KMS-11 (cell line): ENCODE data around the gene GDA.
"Not testable (repeated sequence)": the region's sequence is repeated elsewhere in the genome, so short reads cannot be mapped to it uniquely, and the experiment has no call there.

Experiments used
- H2AFZ ChIP-seq: fragments of 200-600 bp; sonication (generic); 2 replicates; pipeline ENCODE4 v1.6.1; 2016; ENCODE audit warnings: antibody characterized with exemption, mixed run types, low read depth
- H3K27ac ChIP-seq: fragments of 200-600 bp; sonication (generic); 2 replicates; pipeline ENCODE4 v1.6.1; 2016; ENCODE audit warnings: mild to moderate bottlenecking, mixed run types
- H3K27me3 ChIP-seq: fragments of 200-600 bp; sonication (generic); 2 replicates; pipeline ENCODE4 v1.6.1; 2017; ENCODE audit warnings: mild to moderate bottlenecking, low read depth, mixed run types, moderate library complexity; ENCODE audit not compliant: insufficient read depth
- H3K36me3 ChIP-seq: fragments of 200-600 bp; sonication (generic); 2 replicates; pipeline ENCODE4 v1.6.1; 2017; ENCODE audit warnings: mild to moderate bottlenecking, mixed run types; ENCODE audit not compliant: insufficient read depth
- H3K4me1 ChIP-seq: fragments of 200-600 bp; sonication (generic); 2 replicates; pipeline ENCODE4 v1.6.1; 2016; ENCODE audit warnings: mild to moderate bottlenecking, low read depth, mixed run types; ENCODE audit not compliant: poor library complexity, severe bottlenecking
- H3K4me2 ChIP-seq: fragments of 200-600 bp; sonication (generic); 2 replicates; pipeline ENCODE4 v1.7.0; 2016; ENCODE audit warnings: mild to moderate bottlenecking, mixed run types
- H3K4me3 ChIP-seq: fragments of 200-600 bp; sonication (generic); IDR thresholded peaks from 2 replicates; pipeline ENCODE4 v1.6.1; 2017; ENCODE audit warnings: low read depth, low read length, mixed read lengths; ENCODE audit not compliant: insufficient read depth
- H3K79me2 ChIP-seq: fragments of 200-600 bp; sonication (generic); 2 replicates; pipeline ENCODE4 v1.6.1; 2016; ENCODE audit warnings: low read depth, mixed run types; ENCODE audit not compliant: insufficient read depth
- H3K9ac ChIP-seq: fragments of 200-600 bp; sonication (generic); 2 replicates; pipeline ENCODE4 v1.6.1; 2016; ENCODE audit warnings: mild to moderate bottlenecking, mixed run types
- H4K20me1 ChIP-seq: fragments of 200-600 bp; sonication (generic); 2 replicates; pipeline ENCODE4 v1.6.1; 2016; ENCODE audit warnings: mild to moderate bottlenecking, mixed run types; ENCODE audit not compliant: insufficient read depth
- CTCF ChIP-seq: fragments of 200-600 bp; sonication (generic); conservative IDR thresholded peaks from 2 replicates; pipeline ENCODE4 v1.6.1; 2017; ENCODE audit warnings: low read depth, mild to moderate bottlenecking, antibody characterized with exemption, low read length, moderate library complexity, mixed read lengths

The GDA gene

GRCh38 chr9:72278959-72279358, 129.7 kb downstream of the GDA start:
- Histone ChIP-seq H3K4me2 (no peak overlapping the region), H4K20me1 (no peaks in the 10 kb centered on the region), H3K36me3 (no peaks in the 10 kb centered on the region), H3K27me3 (no peaks in the 10 kb centered on the region), H3K79me2 (no peaks in the 10 kb centered on the region), H3K9ac (no peak overlapping the region), H2AFZ (no peak overlapping the region), H3K4me3 (no peak overlapping the region), H3K27ac (no peak overlapping the region), H3K4me1 (peaks cover 3% of the 10 kb centered on the region)
- TF ChIP-seq CTCF: no peak

- Histone ChIP-seq H3K27ac (no peak overlapping the region), H3K4me3 (no peak overlapping the region), H3K4me1 (peaks cover 3% of the 10 kb centered on the region), H3K9ac (no peak overlapping the region), H3K4me2 (no peak overlapping the region), H3K36me3 (no peaks in the 10 kb centered on the region), H3K27me3 (no peaks in the 10 kb centered on the region), H4K20me1 (no peaks in the 10 kb centered on the region), H3K79me2 (no peaks in the 10 kb centered on the region), H2AFZ (no peak overlapping the region)
- TF ChIP-seq CTCF: peak; percentile 91
Observed at GRCh38 chr9:72280913-72281500, 131.8 kb downstream of the GDA start.

- no peak overlapping the region for H2AFZ ChIP-seq
- H3K36me3 ChIP-seq: no peaks in the 10 kb centered on the region
- H3K4me2 ChIP-seq: no peak overlapping the region
- no peak for TF ChIP-seq CTCF
- no peaks in the 10 kb centered on the region for H4K20me1 ChIP-seq
- no peaks in the 10 kb centered on the region for H3K79me2 ChIP-seq
- no peak overlapping the region for H3K4me3 ChIP-seq
- no peak overlapping the region for H3K9ac ChIP-seq
- H3K27me3 ChIP-seq: no peaks in the 10 kb centered on the region
- peaks cover 7% of the 10 kb centered on the region for H3K4me1 ChIP-seq
- no peak overlapping the region for H3K27ac ChIP-seq
Observed at GRCh38 chr9:72289401-72289800, 140.2 kb downstream of the GDA start.

GRCh38 chr9:72290311-72290710, 141.1 kb downstream of the GDA start:
- Histone ChIP-seq H3K4me1 (peaks cover 7% of the 10 kb centered on the region), H4K20me1 (no peaks in the 10 kb centered on the region), H3K27me3 (no peaks in the 10 kb centered on the region), H3K9ac (no peak overlapping the region), H3K79me2 (no peaks in the 10 kb centered on the region), H3K36me3 (no peaks in the 10 kb centered on the region), H3K4me3 (no peak overlapping the region), H2AFZ (no peak overlapping the region), H3K27ac (no peak overlapping the region), H3K4me2 (no peak overlapping the region)
- no peak for TF ChIP-seq CTCF

- H2AFZ ChIP-seq, H3K27me3 ChIP-seq, H3K9ac ChIP-seq, H4K20me1 ChIP-seq, H3K79me2 ChIP-seq, H3K4me1 ChIP-seq, H3K36me3 ChIP-seq, H3K4me3 ChIP-seq, H3K4me2 ChIP-seq, H3K27ac ChIP-seq: not testable (repeated sequence)
Observed at GRCh38 chr9:72291576-72291975, 142.3 kb downstream of the GDA start.
